Keratinocyte (primary cell): ENCODE data around the gene ACTR3. TPM values are rescaled to one million over a fixed set of nuclear protein-coding genes. Genes with fewer than 3 reads are reported as not detected.

Source experiments
- DNase-seq: peaks from one replicate; pipeline ENCODE4 v3.0.0-alpha.2; 2011; ENCODE audit warnings: low read depth, missing footprints, low spot score
- FAIRE-seq: peaks from 2 replicates; lab custom pipeline; 2011; peaks lifted over from hg19 to GRCh38; lab: Jason Lieb, UNC
- H2AFZ ChIP-seq: 2 replicates; pipeline ENCODE4 v1.6.0; 2012; ENCODE audit warnings: low read length, control low read depth, inconsistent platforms; ENCODE audit not compliant: control insufficient read depth
- H3K27ac ChIP-seq: 2 replicates; pipeline ENCODE4 v1.5.1; 2011; ENCODE audit warnings: low read length; ENCODE audit not compliant: control insufficient read depth, insufficient read depth
- H3K27me3 ChIP-seq: 3 replicates; pipeline ENCODE4 v1.6.0; 2011; ENCODE audit warnings: low read length; ENCODE audit not compliant: control insufficient read depth, insufficient read depth; ENCODE audit errors: extremely low read depth
- H3K36me3 ChIP-seq, 2 experiments: 2 replicates in 1 of 2; 3 replicates in 1 of 2; pipeline ENCODE4 v1.5.1; 2011; ENCODE audit warnings: low read length in 2 of 2, mild to moderate bottlenecking in 1 of 2; ENCODE audit not compliant: control insufficient read depth in 2 of 2, insufficient read depth in 2 of 2; ENCODE audit errors: extremely low read depth in 1 of 2
- H3K4me1 ChIP-seq: 3 replicates; pipeline ENCODE4 v1.5.1; 2011; ENCODE audit warnings: low read length; ENCODE audit not compliant: control insufficient read depth, insufficient read depth; ENCODE audit errors: extremely low read depth
- H3K4me2 ChIP-seq: 3 replicates; pipeline ENCODE4 v1.6.0; 2011; ENCODE audit warnings: low read depth, low read length; ENCODE audit not compliant: control insufficient read depth, insufficient read depth; ENCODE audit errors: extremely low read depth
- H3K4me3 ChIP-seq, 3 experiments: fragments of 200-600 bp in 1 of 3; sonication (generic) in 1 of 3; 2 replicates in 2 of 3; 3 replicates in 1 of 3; pipeline ENCODE4 v1.5.1; 2011 to 2016; ENCODE audit warnings: low read length in 3 of 3, mild to moderate bottlenecking in 3 of 3, control low read depth in 2 of 3, inconsistent platforms in 1 of 3, low read depth in 1 of 3, mixed read lengths in 1 of 3, mixed run types in 1 of 3, moderate library complexity in 1 of 3; ENCODE audit not compliant: control insufficient read depth in 2 of 3, insufficient read depth in 2 of 3; ENCODE audit errors: extremely low read depth in 1 of 3
- H3K79me2 ChIP-seq: 2 replicates; pipeline ENCODE4 v1.6.0; 2012; ENCODE audit warnings: low read length; ENCODE audit not compliant: control insufficient read depth, insufficient read depth
- H3K9ac ChIP-seq: 3 replicates; pipeline ENCODE4 v1.6.0; 2011; ENCODE audit warnings: low read length; ENCODE audit not compliant: control insufficient read depth, insufficient read depth; ENCODE audit errors: extremely low read depth
- H3K9me1 ChIP-seq: 3 replicates; pipeline ENCODE4 v1.6.0; 2011; ENCODE audit warnings: low read length; ENCODE audit not compliant: control insufficient read depth, insufficient read depth; ENCODE audit errors: extremely low read depth
- H3K9me3 ChIP-seq: 2 replicates; pipeline ENCODE4 v1.5.1; 2012; ENCODE audit warnings: low read depth, low read length; ENCODE audit not compliant: control insufficient read depth
- H4K20me1 ChIP-seq: 3 replicates; pipeline ENCODE4 v1.6.0; 2011; ENCODE audit warnings: low read length; ENCODE audit not compliant: control insufficient read depth, insufficient read depth; ENCODE audit errors: extremely low read depth
- CTCF ChIP-seq, 3 experiments: IDR thresholded peaks in 1 of 3; conservative IDR thresholded peaks in 1 of 3; optimal IDR thresholded peaks in 1 of 3; 2 replicates in 2 of 3; 3 replicates in 1 of 3; pipeline versions ENCODE3 to v1.5.1; 2011; ENCODE audit warnings: low read length in 3 of 3, mild to moderate bottlenecking in 3 of 3, moderate library complexity in 2 of 3, control low read depth in 1 of 3, inconsistent platforms in 1 of 3; ENCODE audit not compliant: insufficient read depth in 2 of 3; ENCODE audit errors: extremely low read depth in 1 of 3
- EZH2 ChIP-seq: IDR thresholded peaks from one replicate; pipeline ENCODE4 v1.6.1; 2012; ENCODE audit warnings: inconsistent platforms, mild to moderate bottlenecking, low read length, moderate library complexity
- dilution Hi-C: fragments of 300-500 bp; cut with MboI; formaldehyde crosslinking; loops from one replicate; pipeline ENCODE4 v1.7.0; 2020; ENCODE audit warnings: low sequenced_read_pairs; ENCODE audit not compliant: extremely low pct_ligation_motif_present
- polyA plus RNA-seq, 5 experiments: library from polyadenylated mRNA; depleted of rRNA in 3 of 5; stranded (reverse) in 3 of 5; stranded (forward) in 1 of 5; unstranded in 1 of 5; fragments of >200 nt; gene quantifications; 1 replicate in 1 of 5; 2 replicates in 3 of 5; 3 replicates in 1 of 5; pipeline versions ENCODE4 v1.2.1 to v1.2.3, GENCODE V29; 2011 to 2012; ENCODE audit warnings: missing spikeins in 2 of 5, low read depth in 1 of 5, low replicate concordance in 1 of 5

ACTR3 gene
- polyA plus RNA-seq, 1 donor (not counting 4 experiments of a cell fraction or from before 2014, with no cell fraction given) = 340 TPM

DNA sequence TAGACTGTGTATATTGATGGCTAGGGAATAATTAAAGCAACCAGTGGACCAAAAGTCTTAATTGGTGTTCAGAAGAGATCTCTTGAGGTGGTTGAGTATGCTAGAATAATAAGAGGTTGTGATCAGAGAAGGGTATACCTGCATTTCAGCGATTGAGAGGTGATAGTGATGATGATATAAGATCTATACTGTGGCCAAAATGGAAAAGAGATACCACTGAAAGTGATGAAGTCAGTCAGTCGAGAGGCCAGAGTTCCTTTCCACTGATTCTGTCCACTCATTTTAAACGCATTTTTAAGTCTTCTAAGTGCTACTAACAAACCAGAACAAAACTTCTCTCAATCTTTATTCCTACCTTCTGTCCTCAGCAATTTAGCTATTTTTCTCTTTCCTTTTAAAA lies 32.9 kb downstream of the ACTR3 start:
- Histone ChIP-seq H3K36me3 (peaks cover 4 to 9% of the 10 kb centered on the region in 2 experiments), H3K4me3 (no peak overlapping the region), H4K20me1 (peaks cover 3% of the 10 kb centered on the region), H3K9me3 (no peaks in the 10 kb centered on the region), H3K27me3 (no peaks in the 10 kb centered on the region), H2AFZ (no peak overlapping the region), H3K79me2 (peaks cover 71% of the 10 kb centered on the region), H3K27ac (no peak overlapping the region), H3K9me1 (peaks cover 3% of the 10 kb centered on the region), H3K9ac (no peak overlapping the region), H3K4me1 (no peaks in the 10 kb centered on the region), H3K4me2 (no peak overlapping the region)
- dilution Hi-C loops = no loop called here
- TF ChIP-seq EZH2 (no peak), CTCF (optimal IDR thresholded peaks at IDR 0.05 in 1 of 3, IDR thresholded peaks at IDR 0.05 in 1 of 3, conservative IDR thresholded peaks at IDR 0.05 in 1 of 3; ENCODE audit: extremely low read depth in 1 of 3, insufficient read depth in 2 of 3, low read length in 3 of 3) (no peak)
- FAIRE-seq (no peak), DNase-seq (no peak)

DNA sequence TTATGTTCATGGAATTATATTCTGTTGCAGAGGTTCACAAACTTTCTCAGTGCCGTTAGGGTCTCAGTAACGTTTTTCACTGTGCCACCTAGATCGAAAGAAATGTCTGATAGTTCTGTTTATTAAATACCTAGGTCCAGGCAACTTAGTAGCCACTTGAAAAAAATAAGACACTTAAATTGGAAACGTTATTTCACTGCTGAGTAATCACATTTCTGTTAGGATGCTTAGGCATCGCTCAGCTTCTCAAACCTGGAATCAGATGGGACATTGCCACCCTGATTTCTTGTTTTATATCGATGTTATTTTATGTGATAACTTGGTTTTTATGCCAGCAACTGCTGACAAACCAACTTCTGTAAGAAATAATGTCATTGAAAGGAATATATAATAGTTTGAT lies 36.0 kb downstream of the ACTR3 start:
- FAIRE-seq = no peak

More for the DNA sequence above, 36.0 kb downstream of the ACTR3 start:
- TF ChIP-seq EZH2 (no peak), CTCF (optimal IDR thresholded peaks at IDR 0.05 in 1 of 3, IDR thresholded peaks at IDR 0.05 in 1 of 3, conservative IDR thresholded peaks at IDR 0.05 in 1 of 3; ENCODE audit: extremely low read depth in 1 of 3, insufficient read depth in 2 of 3, low read length in 3 of 3) (no peak)
- DNase-seq = no peak
- Histone ChIP-seq H4K20me1 (peaks cover 3% of the 10 kb centered on the region), H3K9me1 (peaks cover 3% of the 10 kb centered on the region), H3K27me3 (no peaks in the 10 kb centered on the region), H3K9me3 (no peaks in the 10 kb centered on the region), H3K9ac (no peak overlapping the region), H3K4me3 (no peak overlapping the region), H3K27ac (no peak overlapping the region), H3K4me1 (no peaks in the 10 kb centered on the region), H2AFZ (no peak overlapping the region), H3K79me2 (peaks cover 55% of the 10 kb centered on the region), H3K36me3 (peaks cover 8 to 11% of the 10 kb centered on the region in 2 experiments), H3K4me2 (no peak overlapping the region)
- dilution Hi-C loops = no loop called here
